LNCaP clone FGC (cell line): ENCODE data around the gene KIAA0232.
"Not testable (repeated sequence)": the region's sequence is repeated elsewhere in the genome, so short reads cannot be mapped to it uniquely, and the experiment has no call there.

Source experiments
- DNase-seq: peaks from one replicate; pipeline ENCODE4 v3.0.0-alpha.2; 2011; ENCODE audit warnings: low read depth
- H3K4me3 ChIP-seq: 2 replicates; pipeline ENCODE4 v1.5.1; 2011; ENCODE audit warnings: mild to moderate bottlenecking, low read depth, low read length, control low read depth
- TF ChIP-seq, protein P1 (sequence below): IDR thresholded peaks from 2 replicates; pipeline ENCODE4 v1.5.1; 2012; ENCODE audit warnings: mild to moderate bottlenecking; ENCODE audit not compliant: control insufficient read depth, insufficient read depth; ENCODE audit errors: extremely low read depth

The KIAA0232 gene

DNA sequence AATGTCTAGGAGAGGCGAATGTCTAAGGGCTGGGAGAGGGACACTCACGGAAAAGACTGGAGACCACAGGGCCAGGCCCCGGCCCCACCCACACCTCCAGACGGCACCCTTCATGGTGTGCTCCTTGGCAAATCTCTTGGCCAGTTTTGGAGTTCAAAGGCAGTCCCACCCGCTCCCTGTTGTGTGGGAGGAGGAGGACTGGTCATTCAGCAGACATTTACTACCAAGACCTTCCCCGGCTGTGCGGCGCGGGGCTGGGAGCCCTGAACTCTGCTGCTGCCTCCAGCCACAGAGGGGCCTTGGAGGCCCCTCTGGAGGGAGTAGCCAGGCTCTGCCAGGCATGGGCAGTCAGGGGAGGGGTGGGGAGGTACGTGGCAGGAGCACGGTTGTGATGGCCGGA lies 118.4 kb downstream of the KIAA0232 start:
- DNase-seq = no peak
- no peak overlapping the region for H3K4me3 ChIP-seq
- TF ChIP-seq, protein P1, sequence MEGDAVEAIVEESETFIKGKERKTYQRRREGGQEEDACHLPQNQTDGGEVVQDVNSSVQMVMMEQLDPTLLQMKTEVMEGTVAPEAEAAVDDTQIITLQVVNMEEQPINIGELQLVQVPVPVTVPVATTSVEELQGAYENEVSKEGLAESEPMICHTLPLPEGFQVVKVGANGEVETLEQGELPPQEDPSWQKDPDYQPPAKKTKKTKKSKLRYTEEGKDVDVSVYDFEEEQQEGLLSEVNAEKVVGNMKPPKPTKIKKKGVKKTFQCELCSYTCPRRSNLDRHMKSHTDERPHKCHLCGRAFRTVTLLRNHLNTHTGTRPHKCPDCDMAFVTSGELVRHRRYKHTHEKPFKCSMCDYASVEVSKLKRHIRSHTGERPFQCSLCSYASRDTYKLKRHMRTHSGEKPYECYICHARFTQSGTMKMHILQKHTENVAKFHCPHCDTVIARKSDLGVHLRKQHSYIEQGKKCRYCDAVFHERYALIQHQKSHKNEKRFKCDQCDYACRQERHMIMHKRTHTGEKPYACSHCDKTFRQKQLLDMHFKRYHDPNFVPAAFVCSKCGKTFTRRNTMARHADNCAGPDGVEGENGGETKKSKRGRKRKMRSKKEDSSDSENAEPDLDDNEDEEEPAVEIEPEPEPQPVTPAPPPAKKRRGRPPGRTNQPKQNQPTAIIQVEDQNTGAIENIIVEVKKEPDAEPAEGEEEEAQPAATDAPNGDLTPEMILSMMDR = no peak

DNA sequence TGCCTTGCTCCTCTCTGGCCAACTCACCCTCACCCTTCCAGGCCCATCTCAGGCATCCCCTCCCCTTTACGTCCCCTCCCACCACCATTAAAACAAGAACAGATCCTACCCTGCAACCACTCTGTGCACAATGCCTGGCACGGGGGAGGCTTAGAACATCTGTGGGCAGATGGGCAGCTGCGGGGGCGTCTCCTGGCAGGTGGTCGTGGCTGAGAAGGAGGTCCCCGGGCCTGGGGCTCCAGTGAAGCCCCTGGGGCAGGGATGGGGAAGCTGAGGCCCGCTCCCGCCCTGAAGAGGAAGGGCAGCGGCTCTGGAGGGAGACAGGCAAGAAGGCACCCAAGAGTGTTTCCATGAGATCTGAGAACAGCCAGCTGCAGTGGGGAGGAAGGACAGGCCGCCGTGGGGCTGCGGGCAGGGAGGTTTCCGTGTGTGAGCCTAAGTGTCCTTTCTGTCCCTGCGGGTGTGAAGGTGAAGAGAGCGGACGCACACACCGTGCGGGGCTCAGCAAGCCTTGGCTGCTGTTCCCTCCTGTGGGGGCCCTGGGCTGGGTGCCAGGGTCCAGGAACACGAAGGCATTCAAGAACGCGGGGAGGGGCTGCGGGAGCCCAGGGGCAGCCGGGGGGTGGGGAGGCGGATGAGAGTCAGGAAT lies 119.3 kb downstream of the KIAA0232 start:
- TF ChIP-seq, protein P1 = no peak
- DNase-seq = no peak
- H3K4me3 ChIP-seq = no peak overlapping the region

DNA sequence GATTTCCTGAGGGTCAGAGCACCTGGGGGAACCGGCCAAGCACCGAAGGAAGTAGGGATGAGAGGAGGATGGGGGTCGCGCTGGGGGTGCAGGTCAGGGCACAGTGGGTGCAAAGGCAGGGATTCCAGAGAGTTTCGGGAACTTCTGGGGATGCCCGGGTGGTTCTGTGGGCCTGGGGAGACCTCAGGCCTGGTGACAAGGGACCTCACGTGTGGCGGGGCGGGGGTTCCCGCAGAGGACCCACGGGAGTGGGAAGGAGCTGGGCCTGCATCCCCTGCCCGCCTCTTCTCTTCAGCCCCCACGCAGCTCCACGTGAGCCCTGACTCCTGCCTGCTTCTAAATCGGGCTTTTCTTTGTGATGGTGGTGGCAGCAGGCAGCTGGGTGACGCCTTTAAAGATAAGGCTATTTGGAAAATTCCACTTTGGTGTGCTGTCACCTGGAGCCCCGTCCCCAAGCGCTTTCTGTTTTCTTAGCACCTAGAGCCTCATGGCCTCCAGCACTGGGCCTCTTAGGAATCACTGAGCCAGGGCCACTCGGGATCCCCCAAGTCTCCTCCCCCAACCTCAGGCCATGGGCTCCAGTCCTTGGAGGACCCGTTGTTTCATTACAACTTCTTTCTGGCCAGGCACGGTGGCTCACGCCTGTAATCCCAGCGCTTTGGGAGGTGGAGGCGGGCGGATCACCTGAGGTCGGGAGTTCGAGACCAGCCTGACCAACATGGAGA lies 120.0 kb downstream of the KIAA0232 start:
- TF ChIP-seq, protein P1 = no peak
- no peak for DNase-seq
- H3K4me3 ChIP-seq = no peak overlapping the region

DNA sequence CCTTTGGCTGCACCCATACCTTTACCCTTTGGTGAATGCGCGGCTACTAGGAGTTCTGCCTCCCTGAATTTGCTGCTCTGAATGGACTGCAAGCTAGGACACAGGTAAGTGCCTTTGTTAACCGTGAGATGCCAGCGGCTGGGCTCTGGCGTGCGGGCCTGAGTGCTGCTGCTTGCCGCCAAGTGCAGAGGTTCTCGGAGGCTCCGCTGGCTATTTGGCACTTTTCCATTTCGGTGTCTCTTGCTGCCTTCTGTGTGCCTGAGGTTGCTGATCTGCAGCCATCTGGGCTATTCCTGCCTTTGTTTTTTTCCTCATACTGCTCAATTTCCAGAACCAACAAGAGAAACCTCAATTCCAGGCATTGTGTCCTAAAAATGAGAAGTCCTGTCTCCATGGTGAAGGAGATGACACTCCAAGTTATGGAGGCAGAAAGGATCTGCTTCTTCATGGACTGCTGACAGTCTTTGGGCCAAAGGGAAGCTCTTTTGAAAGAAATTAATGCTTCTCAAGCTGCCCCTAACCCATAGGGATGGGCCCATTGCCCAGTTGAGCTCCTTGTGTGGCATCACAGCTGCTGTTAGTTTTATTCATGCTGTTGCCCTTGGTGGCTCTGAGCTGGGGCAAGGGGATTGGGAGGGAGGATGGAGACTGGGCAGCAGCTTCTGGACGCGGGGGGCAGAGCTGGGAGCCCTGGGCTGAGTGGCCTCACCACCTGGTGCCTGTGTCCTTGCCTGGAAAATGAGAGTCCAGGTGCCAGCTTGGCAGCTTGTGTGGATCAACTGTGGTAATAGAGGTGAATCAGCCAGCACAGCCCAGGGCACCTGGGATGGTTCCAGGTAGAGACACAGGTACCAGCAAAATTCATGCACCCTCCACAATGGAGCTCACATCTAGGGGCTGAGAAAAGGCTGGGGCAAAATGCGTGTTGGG lies 123.3 kb downstream of the KIAA0232 start:
- TF ChIP-seq, protein P1 = no peak
- no peak for DNase-seq
- no peak overlapping the region for H3K4me3 ChIP-seq

DNA sequence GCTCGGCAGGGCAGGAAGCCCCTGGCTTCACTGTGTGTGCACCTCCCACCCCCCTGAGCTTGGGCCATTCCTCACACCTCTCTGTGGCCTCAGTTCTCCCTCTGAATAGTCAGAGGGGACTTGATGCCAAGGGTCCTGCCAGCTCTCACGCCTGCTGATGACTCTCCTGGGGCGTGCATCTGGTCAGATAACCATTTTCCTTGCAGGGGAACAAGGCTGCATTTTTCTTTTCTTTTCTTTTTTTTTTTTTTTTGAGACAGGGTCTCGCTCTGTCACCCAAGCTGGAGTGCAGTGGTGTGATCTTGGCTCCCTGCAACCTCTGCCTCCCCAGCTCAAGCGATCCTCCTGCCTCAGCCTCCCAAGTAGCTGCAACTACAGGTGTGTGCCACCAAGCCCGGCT lies 124.0 kb downstream of the KIAA0232 start:
- H3K4me3 ChIP-seq, DNase-seq: not testable (repeated sequence)

DNA sequence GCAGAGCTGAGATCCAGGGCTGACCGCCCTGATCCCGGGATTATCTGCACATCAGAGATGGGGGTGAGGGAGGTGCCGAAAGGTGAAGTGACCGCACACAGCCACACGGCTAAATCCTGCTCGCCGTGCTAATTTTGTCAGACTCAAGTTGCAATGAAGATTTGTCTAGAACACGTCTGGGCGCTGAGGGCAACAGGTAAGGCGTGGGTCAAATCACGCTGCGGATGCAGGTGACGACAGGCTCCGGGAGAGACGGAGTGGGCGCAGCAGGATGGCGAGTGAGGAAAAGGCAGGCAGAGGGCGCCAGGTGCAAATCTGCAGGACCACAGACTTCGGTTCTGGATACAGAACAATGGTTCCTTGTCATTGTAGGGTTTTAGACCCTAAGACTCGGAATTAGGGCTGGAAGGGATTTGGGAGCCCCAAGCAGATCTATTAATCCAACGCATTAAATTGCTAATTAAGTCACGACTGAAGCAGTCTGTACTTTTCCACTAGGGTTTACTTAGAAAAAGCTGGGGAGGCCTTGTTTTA lies 125.2 kb downstream of the KIAA0232 start:
- H3K4me3 ChIP-seq = no peak overlapping the region
- TF ChIP-seq, protein P1 = peak; percentile 82
- no peak for DNase-seq
